HepG2 (cell line): ENCODE data around the gene SSC4D. TPM values are rescaled to one million over a fixed set of nuclear protein-coding genes. Genes with fewer than 3 reads are reported as not detected.

ENCODE experiments used
- ATF3 ChIP-seq: sonication (generic); formaldehyde crosslinking; IDR thresholded peaks from 2 replicates; pipeline ENCODE4 v1.4.0; 2020; ENCODE audit warnings: missing genetic modification reagents
- FOXC1 ChIP-seq: sonication (generic); formaldehyde crosslinking; IDR thresholded peaks from 2 replicates; pipeline ENCODE4 v1.8.0; 2022; ENCODE audit warnings: mild to moderate bottlenecking, missing genetic modification reagents, borderline replicate concordance
- HDAC1 ChIP-seq: sonication (generic); formaldehyde crosslinking; IDR thresholded peaks from 2 replicates; pipeline ENCODE4 v1.5.1; 2020; ENCODE audit warnings: mild to moderate bottlenecking, missing genetic modification reagents
- HOXA3 ChIP-seq: sonication (generic); formaldehyde crosslinking; IDR thresholded peaks from 2 replicates; pipeline ENCODE4 v1.5.0; 2020; ENCODE audit warnings: missing genetic modification reagents
- NFAT5 ChIP-seq: sonication (generic); formaldehyde crosslinking; IDR thresholded peaks from 2 replicates; pipeline ENCODE4 v1.4.0; 2020; ENCODE audit warnings: missing genetic modification reagents
- NFYC ChIP-seq: IDR thresholded peaks from 2 replicates; pipeline ENCODE4 v1.6.1; 2016; ENCODE audit warnings: missing genetic modification reagents, missing compliant biosample characterization
- PATZ1 ChIP-seq: sonication (generic); formaldehyde crosslinking; IDR thresholded peaks from 2 replicates; pipeline ENCODE4 v1.4.0; 2020; ENCODE audit warnings: missing genetic modification reagents
- PHF21A ChIP-seq: sonication (generic); formaldehyde crosslinking; IDR thresholded peaks from 2 replicates; pipeline ENCODE4 v1.5.0; 2020; ENCODE audit warnings: mild to moderate bottlenecking, missing genetic modification reagents
- SMAD3 ChIP-seq: sonication (generic); formaldehyde crosslinking; IDR thresholded peaks from 2 replicates; pipeline ENCODE4 v1.4.0; 2020; ENCODE audit warnings: missing genetic modification reagents
- U2AF1 ChIP-seq: fragments of 200-400 bp; formaldehyde crosslinking; optimal IDR thresholded peaks from 2 replicates; pipeline ENCODE3; 2017; ENCODE audit warnings: mild to moderate bottlenecking, low read depth, low read length
- XRCC5 ChIP-seq: fragments of 200-400 bp; formaldehyde crosslinking; optimal IDR thresholded peaks from 2 replicates; pipeline ENCODE3; 2017; ENCODE audit warnings: mild to moderate bottlenecking, low read length
- YEATS2 ChIP-seq: sonication (generic); formaldehyde crosslinking; IDR thresholded peaks from 2 replicates; pipeline ENCODE4 v1.4.0; 2020; ENCODE audit warnings: missing genetic modification reagents, borderline replicate concordance
- ZBTB1 ChIP-seq: sonication (generic); formaldehyde crosslinking; IDR thresholded peaks from 2 replicates; pipeline ENCODE4 v1.4.0; 2020; ENCODE audit warnings: missing genetic modification reagents, borderline replicate concordance
- ZNF256 ChIP-seq: sonication (generic); formaldehyde crosslinking; conservative IDR thresholded peaks from 2 replicates; pipeline ENCODE4 v1.4.0; 2020; ENCODE audit warnings: missing genetic modification reagents
- ZNF264 ChIP-seq: sonication (generic); formaldehyde crosslinking; IDR thresholded peaks from 2 replicates; pipeline ENCODE4 v1.4.0; 2020; ENCODE audit warnings: missing genetic modification reagents
- ZNF512B ChIP-seq: sonication (generic); formaldehyde crosslinking; IDR thresholded peaks from 2 replicates; pipeline ENCODE4 v1.5.1; 2020; ENCODE audit warnings: missing genetic modification reagents, mild to moderate bottlenecking, borderline replicate concordance
- ZNF567 ChIP-seq: sonication (generic); formaldehyde crosslinking; IDR thresholded peaks from 2 replicates; pipeline ENCODE4 v1.8.1; 2023; ENCODE audit warnings: mild to moderate bottlenecking, missing genetic modification reagents, borderline replicate concordance
- ZNF674 ChIP-seq: sonication (generic); formaldehyde crosslinking; IDR thresholded peaks from 2 replicates; pipeline ENCODE4 v1.5.0; 2020; ENCODE audit warnings: low read depth, mild to moderate bottlenecking, missing genetic modification reagents
- polyA plus RNA-seq, 8 experiments: library from polyadenylated mRNA; depleted of rRNA in 3 of 8; stranded (reverse) in 7 of 8; unstranded in 1 of 8; fragments of >200 nt; fragmentation: Illumina TruSeq in 4 of 8; extraction: Trizol in 4 of 8; gene quantifications; 2 replicates each; pipeline versions ENCODE4 v1.2.1 to v1.2.3, GENCODE V29; 2011 to 2016; ENCODE audit warnings: low read depth in 4 of 8, missing spikeins in 1 of 8, mixed read lengths in 1 of 8; ENCODE audit not compliant: insufficient read depth in 1 of 8
- total RNA-seq, 5 experiments: library from RNA; depleted of rRNA; stranded (reverse); fragments of >200 nt; fragmentation: Illumina TruSeq; extraction: Trizol; gene quantifications; 2 replicates each; pipeline ENCODE4 v1.2.3, GENCODE V29; 2016; ENCODE audit warnings: low read depth in 1 of 5
- TF ChIP-seq, protein P1 (sequence below): sonication (generic); formaldehyde crosslinking; IDR thresholded peaks from 2 replicates; pipeline ENCODE4 v1.8.0; 2022; ENCODE audit warnings: missing genetic modification reagents, mild to moderate bottlenecking, inconsistent platforms, borderline replicate concordance

Gene SSC4D
- total and polyA plus RNA-seq, 2 of the 13 experiments (the other 11 are each of a cell fraction or from before 2014, with no cell fraction given), result 33.3 to 63.8 TPM

- TF ChIP-seq NFAT5 (no peak), ATF3 (CRISPR knock-in tag) (no peak), PATZ1 (CRISPR knock-in tag) (no peak), HDAC1 (CRISPR knock-in tag) (peak; percentile 66), SMAD3 (CRISPR knock-in tag) (no peak), NFYC (CRISPR knock-in tag) (no peak), ZNF256 (CRISPR knock-in tag) (no peak), ZNF512B (no peak), ZBTB1 (CRISPR knock-in tag) (no peak), PHF21A (CRISPR knock-in tag) (0 out of 2 replicates have a peak, but pooled peaks have one; percentile 28), ZNF264 (CRISPR knock-in tag) (peak; percentile 62; the same call in 1 of the 2 replicates), YEATS2 (CRISPR knock-in tag) (no peak), HOXA3 (CRISPR knock-in tag) (no peak), XRCC5 (no peak), U2AF1 (no peak), FOXC1 (no peak), ZNF567 (no peak), ZNF674 (CRISPR knock-in tag) (no peak)
- TF ChIP-seq, protein P1, sequence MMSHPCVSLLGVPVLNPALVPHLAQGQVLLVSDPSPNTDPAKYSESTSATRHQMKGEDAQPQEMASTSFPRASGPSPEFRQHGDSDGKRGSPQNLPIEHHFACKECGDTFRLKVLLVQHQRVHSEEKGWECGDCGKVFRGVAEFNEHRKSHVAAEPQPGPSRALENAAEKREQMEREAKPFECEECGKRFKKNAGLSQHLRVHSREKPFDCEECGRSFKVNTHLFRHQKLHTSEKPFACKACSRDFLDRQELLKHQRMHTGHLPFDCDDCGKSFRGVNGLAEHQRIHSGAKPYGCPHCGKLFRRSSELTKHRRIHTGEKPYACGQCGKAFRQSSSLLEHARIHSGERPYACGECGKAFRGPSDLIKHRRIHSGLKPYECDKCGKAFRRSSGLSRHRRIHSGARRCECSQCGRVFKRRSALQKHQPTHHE (CRISPR knock-in tag), result no peak
Measured at GRCh38 chr7:76343931-76344321, 65.6 kb downstream of the SSC4D start (continued).
